Measurements from ENCODE around the gene N4BP2. TPM values are rescaled to one million over a fixed set of nuclear protein-coding genes. Genes with fewer than 3 reads are reported as not detected.

The N4BP2 gene
- total and polyA plus RNA-seq, 2 of the 8 experiments (the other 6 are each of a cell fraction or from before 2014, with no cell fraction given): 4.4 to 44.7 TPM

DNA sequence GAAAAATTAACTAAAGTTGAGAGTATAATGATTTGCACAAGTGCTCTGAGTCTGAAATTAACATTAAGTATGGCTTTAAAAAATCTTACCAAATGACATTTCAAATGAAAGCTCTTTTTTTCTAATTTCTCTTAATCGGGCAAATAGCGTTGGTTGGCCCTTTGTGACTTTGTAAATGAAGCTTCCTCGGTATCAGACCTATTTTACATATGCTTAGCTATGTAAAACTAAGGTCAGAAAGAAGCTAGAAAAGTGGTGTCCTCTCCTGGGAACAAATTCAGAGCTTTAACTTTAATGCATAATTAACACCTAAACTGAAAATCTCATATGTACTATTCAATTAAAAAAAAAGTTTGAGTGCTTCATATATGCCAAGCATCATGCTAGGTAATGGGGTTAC, 62.7 kb downstream of the N4BP2 start (continued):
- TF ChIP-seq, protein P1, sequence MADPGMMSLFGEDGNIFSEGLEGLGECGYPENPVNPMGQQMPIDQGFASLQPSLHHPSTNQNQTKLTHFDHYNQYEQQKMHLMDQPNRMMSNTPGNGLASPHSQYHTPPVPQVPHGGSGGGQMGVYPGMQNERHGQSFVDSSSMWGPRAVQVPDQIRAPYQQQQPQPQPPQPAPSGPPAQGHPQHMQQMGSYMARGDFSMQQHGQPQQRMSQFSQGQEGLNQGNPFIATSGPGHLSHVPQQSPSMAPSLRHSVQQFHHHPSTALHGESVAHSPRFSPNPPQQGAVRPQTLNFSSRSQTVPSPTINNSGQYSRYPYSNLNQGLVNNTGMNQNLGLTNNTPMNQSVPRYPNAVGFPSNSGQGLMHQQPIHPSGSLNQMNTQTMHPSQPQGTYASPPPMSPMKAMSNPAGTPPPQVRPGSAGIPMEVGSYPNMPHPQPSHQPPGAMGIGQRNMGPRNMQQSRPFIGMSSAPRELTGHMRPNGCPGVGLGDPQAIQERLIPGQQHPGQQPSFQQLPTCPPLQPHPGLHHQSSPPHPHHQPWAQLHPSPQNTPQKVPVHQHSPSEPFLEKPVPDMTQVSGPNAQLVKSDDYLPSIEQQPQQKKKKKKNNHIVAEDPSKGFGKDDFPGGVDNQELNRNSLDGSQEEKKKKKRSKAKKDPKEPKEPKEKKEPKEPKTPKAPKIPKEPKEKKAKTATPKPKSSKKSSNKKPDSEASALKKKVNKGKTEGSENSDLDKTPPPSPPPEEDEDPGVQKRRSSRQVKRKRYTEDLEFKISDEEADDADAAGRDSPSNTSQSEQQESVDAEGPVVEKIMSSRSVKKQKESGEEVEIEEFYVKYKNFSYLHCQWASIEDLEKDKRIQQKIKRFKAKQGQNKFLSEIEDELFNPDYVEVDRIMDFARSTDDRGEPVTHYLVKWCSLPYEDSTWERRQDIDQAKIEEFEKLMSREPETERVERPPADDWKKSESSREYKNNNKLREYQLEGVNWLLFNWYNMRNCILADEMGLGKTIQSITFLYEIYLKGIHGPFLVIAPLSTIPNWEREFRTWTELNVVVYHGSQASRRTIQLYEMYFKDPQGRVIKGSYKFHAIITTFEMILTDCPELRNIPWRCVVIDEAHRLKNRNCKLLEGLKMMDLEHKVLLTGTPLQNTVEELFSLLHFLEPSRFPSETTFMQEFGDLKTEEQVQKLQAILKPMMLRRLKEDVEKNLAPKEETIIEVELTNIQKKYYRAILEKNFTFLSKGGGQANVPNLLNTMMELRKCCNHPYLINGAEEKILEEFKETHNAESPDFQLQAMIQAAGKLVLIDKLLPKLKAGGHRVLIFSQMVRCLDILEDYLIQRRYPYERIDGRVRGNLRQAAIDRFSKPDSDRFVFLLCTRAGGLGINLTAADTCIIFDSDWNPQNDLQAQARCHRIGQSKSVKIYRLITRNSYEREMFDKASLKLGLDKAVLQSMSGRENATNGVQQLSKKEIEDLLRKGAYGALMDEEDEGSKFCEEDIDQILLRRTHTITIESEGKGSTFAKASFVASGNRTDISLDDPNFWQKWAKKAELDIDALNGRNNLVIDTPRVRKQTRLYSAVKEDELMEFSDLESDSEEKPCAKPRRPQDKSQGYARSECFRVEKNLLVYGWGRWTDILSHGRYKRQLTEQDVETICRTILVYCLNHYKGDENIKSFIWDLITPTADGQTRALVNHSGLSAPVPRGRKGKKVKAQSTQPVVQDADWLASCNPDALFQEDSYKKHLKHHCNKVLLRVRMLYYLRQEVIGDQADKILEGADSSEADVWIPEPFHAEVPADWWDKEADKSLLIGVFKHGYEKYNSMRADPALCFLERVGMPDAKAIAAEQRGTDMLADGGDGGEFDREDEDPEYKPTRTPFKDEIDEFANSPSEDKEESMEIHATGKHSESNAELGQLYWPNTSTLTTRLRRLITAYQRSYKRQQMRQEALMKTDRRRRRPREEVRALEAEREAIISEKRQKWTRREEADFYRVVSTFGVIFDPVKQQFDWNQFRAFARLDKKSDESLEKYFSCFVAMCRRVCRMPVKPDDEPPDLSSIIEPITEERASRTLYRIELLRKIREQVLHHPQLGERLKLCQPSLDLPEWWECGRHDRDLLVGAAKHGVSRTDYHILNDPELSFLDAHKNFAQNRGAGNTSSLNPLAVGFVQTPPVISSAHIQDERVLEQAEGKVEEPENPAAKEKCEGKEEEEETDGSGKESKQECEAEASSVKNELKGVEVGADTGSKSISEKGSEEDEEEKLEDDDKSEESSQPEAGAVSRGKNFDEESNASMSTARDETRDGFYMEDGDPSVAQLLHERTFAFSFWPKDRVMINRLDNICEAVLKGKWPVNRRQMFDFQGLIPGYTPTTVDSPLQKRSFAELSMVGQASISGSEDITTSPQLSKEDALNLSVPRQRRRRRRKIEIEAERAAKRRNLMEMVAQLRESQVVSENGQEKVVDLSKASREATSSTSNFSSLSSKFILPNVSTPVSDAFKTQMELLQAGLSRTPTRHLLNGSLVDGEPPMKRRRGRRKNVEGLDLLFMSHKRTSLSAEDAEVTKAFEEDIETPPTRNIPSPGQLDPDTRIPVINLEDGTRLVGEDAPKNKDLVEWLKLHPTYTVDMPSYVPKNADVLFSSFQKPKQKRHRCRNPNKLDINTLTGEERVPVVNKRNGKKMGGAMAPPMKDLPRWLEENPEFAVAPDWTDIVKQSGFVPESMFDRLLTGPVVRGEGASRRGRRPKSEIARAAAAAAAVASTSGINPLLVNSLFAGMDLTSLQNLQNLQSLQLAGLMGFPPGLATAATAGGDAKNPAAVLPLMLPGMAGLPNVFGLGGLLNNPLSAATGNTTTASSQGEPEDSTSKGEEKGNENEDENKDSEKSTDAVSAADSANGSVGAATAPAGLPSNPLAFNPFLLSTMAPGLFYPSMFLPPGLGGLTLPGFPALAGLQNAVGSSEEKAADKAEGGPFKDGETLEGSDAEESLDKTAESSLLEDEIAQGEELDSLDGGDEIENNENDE (IDR thresholded peaks at IDR 0.05; ENCODE audit: insufficient replicate concordance, low read length): peak; percentile 84
- TF ChIP-seq MAFK (IDR thresholded peaks at IDR 0.05; ENCODE audit: low read depth, low read length) (peak; percentile 31; the same call in 1 of the 2 replicates), TBP (IDR thresholded peaks at IDR 0.05; ENCODE audit: low read depth, low read length) (no peak)
